Astrocyte (in vitro differentiated cells and primary cell): ENCODE measurements around the gene CHMP4B.

Experiments used
- EZH2 ChIP-seq: IDR thresholded peaks from 2 replicates; pipeline ENCODE4 v1.6.1; 2012; ENCODE audit warnings: mild to moderate bottlenecking, low read length, inconsistent platforms; ENCODE audit not compliant: insufficient read depth
- TF ChIP-seq, protein P1 (sequence below): IDR thresholded peaks from 2 replicates; pipeline ENCODE4 v1.5.1; 2011; ENCODE audit warnings: low read depth, mild to moderate bottlenecking, inconsistent platforms, low read length, moderate library complexity; ENCODE audit not compliant: insufficient read depth

DNA sequence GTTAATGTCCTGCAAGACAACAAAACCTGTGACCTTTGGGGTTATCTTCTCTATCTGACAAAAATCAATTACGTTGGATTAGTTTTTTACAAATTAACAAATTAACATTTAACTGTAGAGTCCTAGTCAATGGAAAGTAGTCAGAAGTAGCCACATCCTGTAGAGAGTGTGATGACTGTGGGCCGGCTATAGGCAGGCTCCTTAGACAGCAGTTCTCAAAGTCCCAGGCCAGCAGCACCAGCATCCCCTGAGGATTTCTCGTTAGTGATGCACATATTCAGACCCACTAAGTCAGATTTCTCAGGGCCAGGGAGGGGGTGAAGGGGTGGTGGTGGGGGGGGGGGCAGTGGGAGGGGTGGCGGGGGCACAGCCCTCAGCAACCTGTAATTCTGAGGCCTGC, 42.1 kb upstream of the CHMP4B start:
- TF ChIP-seq, protein P1, sequence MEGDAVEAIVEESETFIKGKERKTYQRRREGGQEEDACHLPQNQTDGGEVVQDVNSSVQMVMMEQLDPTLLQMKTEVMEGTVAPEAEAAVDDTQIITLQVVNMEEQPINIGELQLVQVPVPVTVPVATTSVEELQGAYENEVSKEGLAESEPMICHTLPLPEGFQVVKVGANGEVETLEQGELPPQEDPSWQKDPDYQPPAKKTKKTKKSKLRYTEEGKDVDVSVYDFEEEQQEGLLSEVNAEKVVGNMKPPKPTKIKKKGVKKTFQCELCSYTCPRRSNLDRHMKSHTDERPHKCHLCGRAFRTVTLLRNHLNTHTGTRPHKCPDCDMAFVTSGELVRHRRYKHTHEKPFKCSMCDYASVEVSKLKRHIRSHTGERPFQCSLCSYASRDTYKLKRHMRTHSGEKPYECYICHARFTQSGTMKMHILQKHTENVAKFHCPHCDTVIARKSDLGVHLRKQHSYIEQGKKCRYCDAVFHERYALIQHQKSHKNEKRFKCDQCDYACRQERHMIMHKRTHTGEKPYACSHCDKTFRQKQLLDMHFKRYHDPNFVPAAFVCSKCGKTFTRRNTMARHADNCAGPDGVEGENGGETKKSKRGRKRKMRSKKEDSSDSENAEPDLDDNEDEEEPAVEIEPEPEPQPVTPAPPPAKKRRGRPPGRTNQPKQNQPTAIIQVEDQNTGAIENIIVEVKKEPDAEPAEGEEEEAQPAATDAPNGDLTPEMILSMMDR: no peak
- TF ChIP-seq EZH2: no peak
